MG63 (cell line): ENCODE results near the gene NPB. TPM values are rescaled to one million over a fixed set of nuclear protein-coding genes. Genes with fewer than 3 reads are reported as not detected.
"Not testable (repeated sequence)": the region's sequence is repeated elsewhere in the genome, so short reads cannot be mapped to it uniquely, and the experiment has no call there.

Source experiments
- DNase-seq: peaks from one replicate; pipeline ENCODE4 v3.0.0-alpha.2; 2020
- H3K27me3 ChIP-seq: fragments of 250-450 bp; sonication (Bioruptor Pico); 2 replicates; pipeline ENCODE4 v1.5.1; 2020; ENCODE audit warnings: mild to moderate bottlenecking, moderate library complexity
- H3K36me3 ChIP-seq: fragments of 250-450 bp; sonication (Bioruptor Pico); 2 replicates; pipeline ENCODE4 v1.5.1; 2020; ENCODE audit warnings: mild to moderate bottlenecking, moderate library complexity
- H3K4me3 ChIP-seq: fragments of 250-450 bp; sonication (Bioruptor Pico); 2 replicates; pipeline ENCODE4 v1.5.1; 2020; ENCODE audit warnings: mild to moderate bottlenecking, moderate library complexity
- H3K9me3 ChIP-seq: fragments of 250-450 bp; sonication (Bioruptor Pico); 2 replicates; pipeline ENCODE4 v1.5.1; 2020; ENCODE audit warnings: mild to moderate bottlenecking, moderate library complexity
- total RNA-seq: library from RNA; depleted of rRNA; stranded (reverse); fragments of >200 nt; shearing (Covaris generic); gene quantifications from 2 replicates; pipeline ENCODE4 v1.2.3, GENCODE V29; 2014; ENCODE audit warnings: low replicate concordance

NPB gene
- total RNA-seq, 1 experiment from 2014 or later = 2.5 TPM

GRCh38 chr17:81914103-81914850, 12.2 kb downstream of the NPB start:
- no peak for DNase-seq
- H3K9me3 ChIP-seq = no peaks in the 10 kb centered on the region; the same call in 1 of the 2 replicates
- no peaks in the 10 kb centered on the region for H3K27me3 ChIP-seq
- H3K4me3 ChIP-seq = no peak overlapping the region
- peaks cover 51% of the 10 kb centered on the region for H3K36me3 ChIP-seq

GRCh38 chr17:81915331-81915730, 13.3 kb downstream of the NPB start:
- peaks cover 61% of the 10 kb centered on the region for H3K36me3 ChIP-seq

GRCh38 chr17:81916234-81917001, 14.4 kb downstream of the NPB start:
- peak overlapping the region; percentile 60; the same call in 1 of the 2 replicates for H3K4me3 ChIP-seq
- H3K27me3 ChIP-seq = no peaks in the 10 kb centered on the region
- peak; percentile 53 for DNase-seq
- no peaks in the 10 kb centered on the region for H3K9me3 ChIP-seq
- peaks cover 71% of the 10 kb centered on the region for H3K36me3 ChIP-seq

More at GRCh38 chr17:81915331-81915730, 13.3 kb downstream of the NPB start:
- no peak for DNase-seq
- Histone ChIP-seq H3K27me3 (no peaks in the 10 kb centered on the region), H3K4me3 (no peak overlapping the region), H3K9me3 (no peaks in the 10 kb centered on the region; the same call in 1 of the 2 replicates)

DNA sequence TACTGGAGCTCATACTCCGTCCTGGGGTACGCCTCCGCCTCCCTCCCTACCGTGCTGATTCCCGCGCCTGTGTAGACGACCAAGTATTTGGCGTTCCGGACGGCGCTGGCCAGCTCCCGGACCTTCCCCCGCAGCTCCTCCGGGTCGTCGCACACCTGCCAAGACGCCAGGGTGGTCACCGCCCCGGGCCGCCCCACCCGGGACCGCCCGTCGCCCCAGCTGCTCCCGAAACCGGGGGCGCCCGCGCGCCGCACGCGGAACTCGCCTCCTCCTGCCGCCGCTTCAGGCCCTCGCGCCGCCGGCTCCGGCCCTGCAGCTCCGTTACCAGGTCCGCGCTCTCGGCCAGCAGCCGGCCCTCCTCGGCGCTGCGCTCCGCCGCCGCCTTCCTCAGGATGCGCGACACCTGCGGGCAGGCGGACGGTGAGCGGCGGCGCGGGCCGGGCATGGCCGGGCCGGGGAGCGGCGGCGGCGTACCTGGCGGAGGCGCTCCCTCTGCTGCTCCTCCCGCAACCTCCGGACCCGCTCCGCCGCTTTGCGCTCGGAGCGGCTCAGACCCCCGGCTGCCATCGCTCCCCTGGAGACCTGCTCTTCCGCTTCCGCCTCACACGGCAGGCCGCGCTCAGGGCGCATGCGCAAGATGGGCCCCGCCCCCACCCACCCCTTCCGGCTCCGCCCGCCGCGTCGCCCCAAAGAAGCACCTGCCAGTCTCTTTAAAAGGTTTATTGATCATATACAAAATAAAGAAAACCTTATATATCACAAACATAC, 15.7 kb downstream of the NPB start, which contains the start of gene SIRT7:
TSS of gene SIRT7 (minus strand) at position 612 of the 768 bp plus-strand sequence. CDS start at position 567, 45 bp downstream.
- Histone ChIP-seq H3K9me3 (no peaks in the 10 kb centered on the region), H3K4me3 (peak within 1 kb of the TSS; percentile 60), H3K36me3 (peaks cover 73% of the 10 kb centered on the region), H3K27me3 (no peaks in the 10 kb centered on the region)
- DNase-seq = peak; percentile 66

- not testable (repeated sequence) for DNase-seq, H3K9me3 ChIP-seq, H3K27me3 ChIP-seq
- Histone ChIP-seq H3K36me3 (peaks cover 72% of the 10 kb centered on the region), H3K4me3 (peak overlapping the region; percentile 60)
Observed at GRCh38 chr17:81918333-81918669, 16.3 kb downstream of the NPB start.

GRCh38 chr17:81918832-81919545, 17.0 kb downstream of the NPB start:
- no peak for DNase-seq
- peaks cover 65% of the 10 kb centered on the region for H3K36me3 ChIP-seq
- H3K4me3 ChIP-seq = no peak overlapping the region
- H3K27me3 ChIP-seq = no peaks in the 10 kb centered on the region
- H3K9me3 ChIP-seq = no peaks in the 10 kb centered on the region

GRCh38 chr17:81920612-81921536, 18.8 kb downstream of the NPB start:
- DNase-seq = no peak
- H3K27me3 ChIP-seq = no peaks in the 10 kb centered on the region
- H3K4me3 ChIP-seq = no peak overlapping the region
- no peaks in the 10 kb centered on the region for H3K9me3 ChIP-seq
- peaks cover 48% of the 10 kb centered on the region for H3K36me3 ChIP-seq

- DNase-seq = no peak
- no peak overlapping the region for H3K4me3 ChIP-seq
- no peaks in the 10 kb centered on the region for H3K9me3 ChIP-seq
- no peaks in the 10 kb centered on the region for H3K27me3 ChIP-seq
- H3K36me3 ChIP-seq = peaks cover 44% of the 10 kb centered on the region
Observed at GRCh38 chr17:81921537-81921862, 19.5 kb downstream of the NPB start.

- peaks cover 40% of the 10 kb centered on the region for H3K36me3 ChIP-seq
- no peaks in the 10 kb centered on the region for H3K27me3 ChIP-seq
- DNase-seq = no peak
- H3K9me3 ChIP-seq = no peaks in the 10 kb centered on the region
- no peak overlapping the region for H3K4me3 ChIP-seq
Observed at GRCh38 chr17:81921996-81922565, 20.0 kb downstream of the NPB start.

DNA sequence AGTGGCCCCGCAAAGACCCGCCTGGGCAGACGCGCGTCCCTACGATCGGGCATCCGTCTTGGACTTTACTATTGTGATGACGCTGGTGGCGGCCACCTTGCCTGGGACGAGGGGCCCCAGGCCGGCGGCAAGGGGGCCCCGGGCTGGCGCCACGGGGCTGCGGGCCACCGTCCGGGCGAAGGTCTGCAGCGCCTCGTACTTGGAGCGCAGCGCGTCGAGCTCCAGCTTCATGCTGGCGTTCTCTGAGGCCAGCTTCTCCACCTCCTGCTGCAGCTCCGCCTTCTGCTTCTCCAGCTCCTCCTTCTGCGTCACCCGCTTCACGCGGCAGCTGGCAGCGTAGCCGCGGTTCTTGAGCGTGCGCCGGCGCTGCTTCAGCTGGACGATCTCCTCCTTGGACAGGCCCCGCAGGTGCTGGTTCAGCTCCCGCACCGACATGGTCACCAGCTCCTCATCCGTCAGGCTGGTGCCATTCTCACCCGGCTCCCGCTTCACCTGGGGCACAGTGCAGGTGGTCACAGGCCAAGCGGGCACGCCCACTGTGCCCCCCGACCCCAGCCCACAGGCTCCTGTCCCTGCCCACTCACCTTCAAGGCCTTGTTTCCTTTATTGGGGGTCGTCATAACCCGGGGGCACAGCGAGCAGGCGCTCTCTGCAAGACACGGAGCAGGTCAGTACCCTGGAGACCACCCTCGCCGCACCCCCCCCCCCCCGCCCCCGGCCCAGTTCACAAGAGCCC, 20.7 kb downstream of the NPB start:
- H3K36me3 ChIP-seq = peaks cover 40% of the 10 kb centered on the region
- no peaks in the 10 kb centered on the region for H3K9me3 ChIP-seq
- DNase-seq = no peak
- peak overlapping the region; percentile 30; the same call in 1 of the 2 replicates for H3K4me3 ChIP-seq
- no peaks in the 10 kb centered on the region for H3K27me3 ChIP-seq

GRCh38 chr17:81923302-81924260, 21.5 kb downstream of the NPB start:
- Histone ChIP-seq H3K9me3 (no peaks in the 10 kb centered on the region), H3K36me3 (peaks cover 36% of the 10 kb centered on the region), H3K4me3 (peak overlapping the region; percentile 30), H3K27me3 (no peaks in the 10 kb centered on the region)
- DNase-seq = peak; percentile 87

DNA sequence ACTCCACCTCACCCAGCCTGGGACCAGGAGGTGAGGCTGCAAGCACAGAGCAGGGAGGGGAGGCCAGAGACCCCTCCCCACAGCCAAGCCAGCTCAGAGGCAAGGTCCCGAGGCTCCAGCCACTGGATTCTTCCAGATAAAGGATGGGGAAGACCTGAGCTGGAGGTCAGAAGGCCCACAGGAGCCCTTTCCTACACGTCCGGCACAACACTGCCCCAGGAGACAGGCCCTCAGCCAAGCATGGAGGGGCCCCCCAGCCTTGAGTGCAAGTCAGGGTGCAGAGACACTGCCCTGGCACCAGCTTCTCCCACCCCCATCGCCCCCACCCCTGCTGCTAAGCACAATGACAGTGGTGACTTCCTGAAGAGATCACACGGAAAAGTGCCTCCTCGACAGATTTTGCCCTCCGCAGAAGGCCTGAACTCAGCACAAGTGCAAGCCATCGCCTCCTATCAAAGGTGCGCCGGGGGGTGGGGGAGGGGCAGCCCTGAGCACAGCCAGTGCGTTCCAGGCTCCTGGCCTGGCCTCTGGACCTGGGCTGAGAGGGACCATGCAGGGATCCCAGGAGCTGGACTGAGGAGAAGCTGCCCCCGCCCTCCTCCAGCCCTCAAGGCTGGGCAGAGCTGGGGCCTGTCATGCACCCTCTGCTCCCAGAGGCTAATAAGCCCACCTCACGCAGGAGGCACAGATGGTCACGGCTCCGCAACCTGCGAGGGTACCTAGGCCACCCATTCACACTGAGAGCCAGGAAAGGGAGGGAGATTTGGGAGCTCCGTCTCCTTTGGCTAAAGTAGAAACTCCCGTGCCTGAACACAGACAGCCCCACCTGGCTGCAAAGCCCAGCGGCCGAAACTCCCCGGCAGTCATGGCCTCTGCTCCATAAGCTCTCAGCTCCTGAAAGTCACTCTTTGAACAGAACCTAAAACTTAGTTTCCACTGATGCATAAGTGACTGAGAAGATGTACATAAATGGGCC, 22.8 kb downstream of the NPB start:
- DNase-seq = no peak
- no peak overlapping the region; the same call in 1 of the 2 replicates for H3K4me3 ChIP-seq
- H3K27me3 ChIP-seq = no peaks in the 10 kb centered on the region
- H3K9me3 ChIP-seq = no peaks in the 10 kb centered on the region
- peaks cover 28% of the 10 kb centered on the region for H3K36me3 ChIP-seq
